Activated T-cell treated with anti-CD3 and anti-CD28 coated beads, Interleukin-2, amount 50 U/mL, for 4 hours (primary cell): Measurements from ENCODE around the gene RELN. TPM values are rescaled to one million over a fixed set of nuclear protein-coding genes. Genes with fewer than 3 reads are reported as not detected.

Experiments
- ATAC-seq, 2 donors: fragments of 200-7000 bp; cut with Tn5 transposase; one replicate each; pipeline ENCODE4 v1.10.0; 2021
- DNase-seq: peaks from one replicate; pipeline ENCODE4 v3.0.0-alpha.2; 2020
- H3K27me3 Mint-ChIP-seq: one replicate; pipeline ENCODE4 v1.8.0; 2021; ENCODE audit warnings: low read depth, mixed read lengths
- H3K36me3 Mint-ChIP-seq: one replicate; pipeline ENCODE4 v1.8.0; 2022; ENCODE audit warnings: mixed read lengths; ENCODE audit not compliant: insufficient read depth
- H3K4me1 Mint-ChIP-seq: one replicate; pipeline ENCODE4 v1.8.0; 2021; ENCODE audit warnings: low read depth, mixed read lengths
- H3K4me3 Mint-ChIP-seq: one replicate; pipeline ENCODE4 v1.8.0; 2021; ENCODE audit warnings: mild to moderate bottlenecking, moderate library complexity, mixed read lengths
- H3K9me3 Mint-ChIP-seq: one replicate; pipeline ENCODE4 v1.8.0; 2021; ENCODE audit warnings: mixed read lengths
- total RNA-seq, 3 donors: library from RNA; stranded (reverse); gene quantifications; one replicate each; pipeline ENCODE4 v1.2.1, GENCODE V29; 2021

RELN gene
- total RNA-seq, 3 donors from 2014 or later, result 0.15 to 0.24 (median 0.22) TPM

GRCh38 chr7:103474956-103475355 is 514.5 kb downstream of the RELN start:
- no peak for DNase-seq
- H3K27me3 Mint-ChIP-seq, result peaks cover 18% of the 10 kb centered on the region
- no peak overlapping the region for H3K4me3 Mint-ChIP-seq
- no peaks in the 10 kb centered on the region for H3K9me3 Mint-ChIP-seq
- H3K36me3 Mint-ChIP-seq, result no peaks in the 10 kb centered on the region
- H3K4me1 Mint-ChIP-seq, result no peaks in the 10 kb centered on the region
- no peak for ATAC-seq

- ATAC-seq (no peak), DNase-seq (no peak)
- Mint-ChIP-seq H3K9me3 (no peaks in the 10 kb centered on the region), H3K4me1 (no peaks in the 10 kb centered on the region), H3K4me3 (no peak overlapping the region), H3K36me3 (no peaks in the 10 kb centered on the region), H3K27me3 (peaks cover 19% of the 10 kb centered on the region)
Observed at GRCh38 chr7:103469095-103469948, 520.1 kb downstream of the RELN start.

- Mint-ChIP-seq H3K27me3 (peaks cover 25% of the 10 kb centered on the region), H3K4me1 (no peaks in the 10 kb centered on the region), H3K36me3 (no peaks in the 10 kb centered on the region), H3K9me3 (no peaks in the 10 kb centered on the region), H3K4me3 (no peak overlapping the region)
- no peak for ATAC-seq
- no peak for DNase-seq
Observed at GRCh38 chr7:103466814-103467213, 522.6 kb downstream of the RELN start.

GRCh38 chr7:103462358-103462757 is 527.1 kb downstream of the RELN start:
- no peak for DNase-seq
- Mint-ChIP-seq H3K36me3 (no peaks in the 10 kb centered on the region), H3K9me3 (no peaks in the 10 kb centered on the region), H3K4me1 (no peaks in the 10 kb centered on the region), H3K4me3 (no peak overlapping the region), H3K27me3 (peaks cover 15% of the 10 kb centered on the region)
- ATAC-seq, result no peak

- ATAC-seq (peak; percentile 48 to 63), DNase-seq (no peak)
- H3K4me3 Mint-ChIP-seq, result no peak overlapping the region
- peaks cover 8% of the 10 kb centered on the region for H3K4me1 Mint-ChIP-seq
- no peaks in the 10 kb centered on the region for H3K36me3 Mint-ChIP-seq
- peaks cover 65% of the 10 kb centered on the region for H3K27me3 Mint-ChIP-seq
- peaks cover 11% of the 10 kb centered on the region for H3K9me3 Mint-ChIP-seq
Observed at GRCh38 chr7:103447073-103447960, 542.1 kb downstream of the RELN start.

GRCh38 chr7:103446049-103446520 is 543.4 kb downstream of the RELN start, which contains the start of gene SLC26A5:
Gene SLC26A5 (minus strand): TSS chr7:103446207. CDS start chr7:103421514, 24,693 bp downstream.
- ATAC-seq, result peak; percentile 86 to 87
- Mint-ChIP-seq H3K27me3 (peaks cover 73% of the 10 kb centered on the region), H3K9me3 (peaks cover under 1% of the 10 kb centered on the region), H3K36me3 (no peaks in the 10 kb centered on the region), H3K4me1 (peaks cover 8% of the 10 kb centered on the region), H3K4me3 (peak within 1 kb of the TSS; percentile 57)
- DNase-seq, result no peak

GRCh38 chr7:103445228-103446048 is 544.0 kb downstream of the RELN start:
- Mint-ChIP-seq H3K4me1 (peaks cover 8% of the 10 kb centered on the region), H3K4me3 (peak overlapping the region; percentile 57), H3K36me3 (no peaks in the 10 kb centered on the region)

GRCh38 chr7:103439661-103440060 is 549.8 kb downstream of the RELN start:
- H3K27me3 Mint-ChIP-seq, result peaks cover 52% of the 10 kb centered on the region
- DNase-seq, result no peak

More at GRCh38 chr7:103445228-103446048, 544.0 kb downstream of the RELN start:
- ATAC-seq (peak; percentile 27 to 28), DNase-seq (no peak)
- Mint-ChIP-seq H3K27me3 (peaks cover 72% of the 10 kb centered on the region), H3K9me3 (no peaks in the 10 kb centered on the region)

GRCh38 chr7:103437623-103438022 is 551.8 kb downstream of the RELN start:
- Mint-ChIP-seq H3K36me3 (peaks cover 3% of the 10 kb centered on the region), H3K27me3 (peaks cover 40% of the 10 kb centered on the region), H3K4me1 (no peaks in the 10 kb centered on the region), H3K9me3 (peaks cover 6% of the 10 kb centered on the region), H3K4me3 (no peak overlapping the region)
- ATAC-seq (no peak), DNase-seq (no peak)

More at GRCh38 chr7:103439661-103440060, 549.8 kb downstream of the RELN start:
- no peak for ATAC-seq
- Mint-ChIP-seq H3K36me3 (no peaks in the 10 kb centered on the region), H3K9me3 (no peaks in the 10 kb centered on the region), H3K4me1 (no peaks in the 10 kb centered on the region), H3K4me3 (no peak overlapping the region)

GRCh38 chr7:103432712-103433111 is 556.7 kb downstream of the RELN start:
- no peaks in the 10 kb centered on the region for H3K4me1 Mint-ChIP-seq
- DNase-seq, result no peak
- H3K27me3 Mint-ChIP-seq, result peaks cover 17% of the 10 kb centered on the region
- peaks cover 3% of the 10 kb centered on the region for H3K36me3 Mint-ChIP-seq
- ATAC-seq, result no peak
- H3K9me3 Mint-ChIP-seq, result peaks cover 6% of the 10 kb centered on the region
- H3K4me3 Mint-ChIP-seq, result no peak overlapping the region

GRCh38 chr7:103425177-103425576 is 564.3 kb downstream of the RELN start:
- Mint-ChIP-seq H3K36me3 (no peaks in the 10 kb centered on the region), H3K9me3 (no peaks in the 10 kb centered on the region), H3K4me1 (no peaks in the 10 kb centered on the region), H3K4me3 (no peak overlapping the region), H3K27me3 (peaks cover 12% of the 10 kb centered on the region)
- no peak for ATAC-seq
- DNase-seq, result no peak

- no peak for ATAC-seq
Observed at GRCh38 chr7:103423467-103424179, 565.8 kb downstream of the RELN start.

More at GRCh38 chr7:103423467-103424179, 565.8 kb downstream of the RELN start:
- no peak overlapping the region for H3K4me3 Mint-ChIP-seq
- no peaks in the 10 kb centered on the region for H3K36me3 Mint-ChIP-seq
- no peaks in the 10 kb centered on the region for H3K9me3 Mint-ChIP-seq
- H3K27me3 Mint-ChIP-seq, result peaks cover 16% of the 10 kb centered on the region
- no peak for DNase-seq
- no peaks in the 10 kb centered on the region for H3K4me1 Mint-ChIP-seq
